ENCODE data around the gene MTG2. TPM values are rescaled to one million over a fixed set of nuclear protein-coding genes. Genes with fewer than 3 reads are reported as not detected.
A peak's percentile ranks its signal among the peaks of the same experiment; 100 is the strongest.

Gene MTG2, protein sequence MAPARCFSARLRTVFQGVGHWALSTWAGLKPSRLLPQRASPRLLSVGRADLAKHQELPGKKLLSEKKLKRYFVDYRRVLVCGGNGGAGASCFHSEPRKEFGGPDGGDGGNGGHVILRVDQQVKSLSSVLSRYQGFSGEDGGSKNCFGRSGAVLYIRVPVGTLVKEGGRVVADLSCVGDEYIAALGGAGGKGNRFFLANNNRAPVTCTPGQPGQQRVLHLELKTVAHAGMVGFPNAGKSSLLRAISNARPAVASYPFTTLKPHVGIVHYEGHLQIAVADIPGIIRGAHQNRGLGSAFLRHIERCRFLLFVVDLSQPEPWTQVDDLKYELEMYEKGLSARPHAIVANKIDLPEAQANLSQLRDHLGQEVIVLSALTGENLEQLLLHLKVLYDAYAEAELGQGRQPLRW
- 48.5 and 51.0 TPM in 2 replicates for total RNA-seq (2013; cell fraction: nucleolus; rRNA removed)
- total RNA-seq (2014; rRNA removed) (40.9 and 44.1 TPM in 2 replicates), total RNA-seq (2014; rRNA removed; fragmentation: Illumina TruSeq; extraction: Trizol) (19.3 and 28.5 TPM in 2 replicates), total RNA-seq (2021) (40.4 and 52.4 TPM in 2 replicates), polyA plus RNA-seq (2011; rRNA removed) (22.2 and 32.9 TPM in 2 replicates), polyA plus RNA-seq (2014; fragmentation: Illumina TruSeq; extraction: Trizol) (10.4 and 31.4 TPM in 2 replicates), polyA plus RNA-seq (2014; fragmentation: Nextera tagmentation; extraction: Ambion mirVana) (1 to 10 TPM; 6.2 to 7.3 TPM), polyA plus RNA-seq (2014; rRNA removed) (44.5 and 45.2 TPM in 2 replicates), polyA plus RNA-seq (2016; fragmentation: Nextera tagmentation; extraction: Ambion mirVana) (10 to 100 TPM; 35.8 to 38.6 TPM), polyA minus RNA-seq (2011; rRNA and poly(A)+ RNA removed) (15.4 and 31.5 TPM in 2 replicates), Bru-seq, nascent RNA (percentile 77 among the genes with signal in this experiment), BruChase-seq, experiment 1, labeled RNA remaining after a 6-hour chase (percentile 81 among the genes with signal in this experiment), BruChase-seq, experiment 2, labeled RNA remaining after a 2-hour chase (percentile 82 among the genes with signal in this experiment)
- polyA plus RNA-seq (2011; ENCODE audit: low read depth), result 12.8 TPM
- polyA plus RNA-seq (2011; cell fraction: cytosol; rRNA removed), result 44.6 and 54.2 TPM in 2 replicates
- polyA plus RNA-seq (2011; cell fraction: nucleus; rRNA removed), result 23.9 and 38.8 TPM in 2 replicates
- 18.6 and 25.9 TPM in 2 replicates for polyA plus RNA-seq (2012)
- polyA minus RNA-seq (2011; cell fraction: cytosol; rRNA and poly(A)+ RNA removed), result 6.9 and 9.5 TPM in 2 replicates
- 8.2 and 26.7 TPM in 2 replicates for polyA minus RNA-seq (2011; cell fraction: nucleus; rRNA and poly(A)+ RNA removed)
- long read RNA-seq, experiment 1, transcript MTG2-201 (7 exons, 2,929 nt), result major isoform, 17 of 51 reads
- long read RNA-seq, experiment 1, partial matches to known transcripts, result 15 of 51 reads
- long read RNA-seq, experiment 1, other reads (novel, unspliced or antisense), result 17 of 51 reads
- long read RNA-seq, experiment 2, transcript MTG2-201 (7 exons, 2,929 nt), result major isoform, 30 of 53 reads
- long read RNA-seq, experiment 2, partial matches to known transcripts, result 9 of 53 reads
- long read RNA-seq, experiment 2, other reads (novel, unspliced or antisense), result 13 of 53 reads

GRCh38 chr20:62182469-62183425, at the start of gene MTG2:
MTG2 (plus strand) TSS chr20:62183028; CDS start chr20:62193421, 10,393 bp downstream.
- H3K9me3 ChIP-seq (replicated peaks; ENCODE audit: control insufficient read depth, insufficient read depth, low read length), result no peaks in the 10 kb centered on the region
- H3K9ac ChIP-seq (ENCODE audit: control insufficient read depth, insufficient read depth, low read length), result peak within 1 kb of the TSS; percentile 85
- in situ Hi-C loops (cut with MboI) (no loop called here), intact Hi-C loops (cut with micrococcal nuclease; ENCODE audit: unreplicated experiment) (loop anchor here (10.0 kb wide), 2 partner anchors 58 to 202 kb away; partner anchors contain the start of genes LSM14B and RPS21)
- ChIA-PET POLR2A (interaction anchor here (1.0 kb wide), 1 partner anchor 41 kb away, joined by 3 read pairs; no protein-coding TSS in a partner anchor), SMC1A (ENCODE audit: uncharacterized antibody, unreplicated experiment) (no interaction called here), CTCF (no interaction called here), RAD21 (ENCODE audit: unreplicated experiment) (no interaction called here)
- peaks cover 39% of the 10 kb centered on the region for H3K79me2 ChIP-seq (ENCODE audit: control insufficient read depth, insufficient read depth, low read length)
- peak; percentile 79 for DNase-seq (ENCODE audit: low read depth, low spot score)
- no peaks in the 10 kb centered on the region; a peak in 3 of 4 replicates for H3K36me3 ChIP-seq (ENCODE audit: control insufficient read depth in 2 of 2, insufficient read depth in 2 of 2, low read length in 1 of 2)
- no peaks in the 10 kb centered on the region for H3K27me3 ChIP-seq (replicated peaks in 1 of 2; ENCODE audit: control insufficient read depth in 2 of 2, insufficient read depth in 2 of 2, low read length in 1 of 2)
- under 1% methylated on average over 76 of the region's 96 CpGs for WGBS (ENCODE audit: insufficient coverage, insufficient replicate concordance, low lambda C conversion rate, missing lambda C conversion rate)
- H3K27ac ChIP-seq (ENCODE audit: control insufficient read depth, insufficient read depth), result peak within 1 kb of the TSS; percentile 78
- H2AFZ ChIP-seq (ENCODE audit: control insufficient read depth, low read depth, low read length), result peak within 1 kb of the TSS; percentile 82
- peak; percentile 97 for ATAC-seq
- H3K4me3 ChIP-seq, result peak within 1 kb of the TSS; percentile 100
- peak; percentile 92 for FAIRE-seq
- no peaks in the 10 kb centered on the region for H3K4me1 ChIP-seq (ENCODE audit: control insufficient read depth, insufficient read depth, low read length)
- peak within 1 kb of the TSS; percentile 60 for H3K4me2 ChIP-seq (ENCODE audit: control insufficient read depth, insufficient read depth)
- H4K20me1 ChIP-seq (ENCODE audit: control insufficient read depth, insufficient read depth), result no peaks in the 10 kb centered on the region
- BruUV-seq (replicated peaks), result TSS peak; percentile 96
- TF ChIP-seq PAX8 (IDR thresholded peaks at IDR 0.05) (no peak), ATF3 (IDR thresholded peaks at IDR 0.05; ENCODE audit: borderline replicate concordance, extremely low read depth, low read depth, low read length) (peak; percentile 67; the same call in 1 of the 2 replicates), MYB (IDR thresholded peaks at IDR 0.05; ENCODE audit: borderline replicate concordance, low read depth, low read length) (no peak), FOXK2 (IDR thresholded peaks at IDR 0.05) (peak; percentile 55), HDAC6 (IDR thresholded peaks at IDR 0.05; ENCODE audit: unreplicated experiment) (peak; percentile 67), TAF1 (IDR thresholded peaks at IDR 0.05; ENCODE audit: borderline replicate concordance, low read depth, low read length) (peak; percentile 86; the same call in 1 of the 2 replicates), RCOR1 (conservative IDR thresholded peaks at IDR 0.05; ENCODE audit: low read depth, low read length) (0 out of 2 replicates have a peak, but pooled peaks have one; percentile 63), NBN (IDR thresholded peaks at IDR 0.05) (peak; percentile 71), SIN3A (IDR thresholded peaks at IDR 0.05; ENCODE audit: low read depth, low read length) (peak; percentile 81; the same call in 1 of the 2 replicates), CEBPB (IDR thresholded peaks at IDR 0.05; ENCODE audit: borderline replicate concordance in 1 of 2, low read depth in 2 of 2, low read length in 2 of 2) (no peak), TCF7 (IDR thresholded peaks at IDR 0.05; ENCODE audit: borderline replicate concordance) (no peak), SUZ12 (IDR thresholded peaks at IDR 0.05; ENCODE audit: unreplicated experiment) (no peak), MEF2A (IDR thresholded peaks at IDR 0.05; ENCODE audit: insufficient read depth, low read depth, low read length) (0 out of 2 replicates have a peak, but pooled peaks have one; percentile 15), NR2C1 (IDR thresholded peaks at IDR 0.05) (peak; percentile 94), HCFC1 (IDR thresholded peaks at IDR 0.05; ENCODE audit: low read length) (peak; percentile 71)
- TF ChIP-seq, protein P1, sequence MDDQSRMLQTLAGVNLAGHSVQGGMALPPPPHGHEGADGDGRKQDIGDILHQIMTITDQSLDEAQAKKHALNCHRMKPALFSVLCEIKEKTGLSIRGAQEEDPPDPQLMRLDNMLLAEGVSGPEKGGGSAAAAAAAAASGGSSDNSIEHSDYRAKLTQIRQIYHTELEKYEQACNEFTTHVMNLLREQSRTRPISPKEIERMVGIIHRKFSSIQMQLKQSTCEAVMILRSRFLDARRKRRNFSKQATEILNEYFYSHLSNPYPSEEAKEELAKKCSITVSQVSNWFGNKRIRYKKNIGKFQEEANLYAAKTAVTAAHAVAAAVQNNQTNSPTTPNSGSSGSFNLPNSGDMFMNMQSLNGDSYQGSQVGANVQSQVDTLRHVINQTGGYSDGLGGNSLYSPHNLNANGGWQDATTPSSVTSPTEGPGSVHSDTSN (IDR thresholded peaks at IDR 0.05; ENCODE audit: insufficient replicate concordance, low read depth, low read length), result no peak

Data from GM12878 (cell line).